Transverse colon (tissue), 4 donors: Measurements from ENCODE around the gene CENPA.

Experiments
- CTCF ChIP-seq, 5 experiments: fragments of 200-600 bp in 3 of 5; fragments of 450-650 bp in 2 of 5; sonication (generic) in 3 of 5; IDR thresholded peaks; 1 replicate in 2 of 5; 2 replicates in 3 of 5; pipeline ENCODE4 v1.5.1; 2016 to 2017; ENCODE audit warnings: antibody characterized with exemption in 5 of 5, inconsistent platforms in 3 of 5, mild to moderate bottlenecking in 2 of 5, moderate library complexity in 1 of 5
- EP300 ChIP-seq: sonication (generic); formaldehyde crosslinking; IDR thresholded peaks from one replicate; pipeline ENCODE4 v1.6.1; 2017; ENCODE audit warnings: antibody characterized with exemption, low read depth
- POLR2A ChIP-seq: fragments of 450-650 bp; IDR thresholded peaks from one replicate; pipeline ENCODE4 v1.6.1; 2016; ENCODE audit warnings: antibody characterized with exemption, mild to moderate bottlenecking, moderate library complexity
- POLR2AphosphoS5 ChIP-seq, 3 donors: sonication (generic); formaldehyde crosslinking; IDR thresholded peaks; one replicate each; pipeline ENCODE4 v1.6.1; 2016; ENCODE audit warnings: antibody characterized with exemption in 3 of 3

GRCh38 chr2:26838121-26838906 lies 52.5 kb downstream of the CENPA start:
- TF ChIP-seq CTCF (IDR thresholded peaks at IDR 0.05) (no peak), POLR2AphosphoS5 (IDR thresholded peaks at IDR 0.05) (no peak), EP300 (no peak), POLR2A (no peak)
